ENCODE data around the gene ACAD8.

The ACAD8 gene

GRCh38 chr11:134245434-134245833 is 7.9 kb upstream of the ACAD8 start:
- ChIA-PET CTCF (interaction anchor here (0.9 to 2.9 kb wide), 7 partner anchors 8 to 37 kb away, joined by 3 to 13 read pairs (median 8); partner anchors contain the start of genes ACAD8, THYN1 and VPS26B), POLR2A (no interaction called here)
- no peak for TF ChIP-seq CTCF (IDR thresholded peaks at IDR 0.05; ENCODE audit: control extremely low read depth, extremely low read depth, low read depth, missing control alignments)
- no peak for DNase-seq (ENCODE audit: extremely low spot score)

GRCh38 chr11:134246100-134246499 is 7.3 kb upstream of the ACAD8 start:
- DNase-seq (ENCODE audit: extremely low spot score) = no peak
- TF ChIP-seq CTCF (IDR thresholded peaks at IDR 0.05; ENCODE audit: control extremely low read depth, extremely low read depth, low read depth, missing control alignments) = no peak
- CTCF ChIA-PET = interaction anchor here (1.0 to 2.9 kb wide), 2 partner anchors 9 to 12 kb away, joined by 3 to 8 read pairs; no protein-coding TSS in a partner anchor
- POLR2A ChIA-PET = no interaction called here

- ChIA-PET CTCF (no interaction called here), POLR2A (no interaction called here)
- no peak for DNase-seq (ENCODE audit: extremely low spot score)
- no peak for TF ChIP-seq CTCF (IDR thresholded peaks at IDR 0.05; ENCODE audit: control extremely low read depth, extremely low read depth, low read depth, missing control alignments)
Measured at GRCh38 chr11:134246678-134247077, 6.7 kb upstream of the ACAD8 start.

- no peak for DNase-seq (ENCODE audit: extremely low spot score)
- ChIA-PET POLR2A (no interaction called here), CTCF (interaction anchor here (0.8 to 1.2 kb wide), 3 partner anchors 8 to 37 kb away, joined by 3 to 4 read pairs (median 3); no protein-coding TSS in a partner anchor)
- TF ChIP-seq CTCF (IDR thresholded peaks at IDR 0.05; ENCODE audit: control extremely low read depth, extremely low read depth, low read depth, missing control alignments) = no peak
Measured at GRCh38 chr11:134248910-134249480, 4.4 kb upstream of the ACAD8 start.

- DNase-seq (ENCODE audit: extremely low spot score) = no peak
- POLR2A ChIA-PET = no interaction called here
- CTCF ChIA-PET = interaction anchor here (1.9 to 5.5 kb wide), 2 partner anchors 10 to 13 kb away, joined by 11 to 46 read pairs; no protein-coding TSS in a partner anchor
- no peak for TF ChIP-seq CTCF (IDR thresholded peaks at IDR 0.05; ENCODE audit: control extremely low read depth, extremely low read depth, low read depth, missing control alignments)
Measured at GRCh38 chr11:134250246-134250645, 3.1 kb upstream of the ACAD8 start.

GRCh38 chr11:134250675-134251074 is 2.7 kb upstream of the ACAD8 start:
- no peak for TF ChIP-seq CTCF (IDR thresholded peaks at IDR 0.05; ENCODE audit: control extremely low read depth, extremely low read depth, low read depth, missing control alignments)
- POLR2A ChIA-PET = no interaction called here
- CTCF ChIA-PET = interaction anchor here (1.9 to 5.5 kb wide), 2 partner anchors 10 to 13 kb away, joined by 11 to 46 read pairs; no protein-coding TSS in a partner anchor
- DNase-seq (ENCODE audit: extremely low spot score) = no peak
